Neuronal stem cell (in vitro differentiated cells): ENCODE data around the gene LLCFC1.

Source experiments
- DNase-seq: peaks from one replicate; pipeline ENCODE4 v3.0.0-alpha.2; 2013; ENCODE audit warnings: low spot score
- H2AFZ ChIP-seq: one replicate; pipeline ENCODE4 v1.6.1; 2013; ENCODE audit warnings: mild to moderate bottlenecking, low read length, inconsistent platforms
- H2AK5ac ChIP-seq: 2 replicates; pipeline ENCODE4 v1.6.1; 2013; ENCODE audit warnings: low read depth, mild to moderate bottlenecking, inconsistent platforms, low read length, moderate library complexity, mixed read lengths
- H2BK120ac ChIP-seq: 2 replicates; pipeline ENCODE4 v1.6.1; 2013; ENCODE audit warnings: low read depth, mild to moderate bottlenecking, inconsistent platforms, low read length, moderate library complexity, mixed read lengths
- H2BK12ac ChIP-seq: one replicate; pipeline ENCODE4 v1.6.1; 2013; ENCODE audit warnings: low read length, inconsistent platforms
- H2BK15ac ChIP-seq: 2 replicates; pipeline ENCODE4 v1.6.1; 2013; ENCODE audit warnings: mild to moderate bottlenecking, low read length, inconsistent platforms, mixed read lengths
- H2BK5ac ChIP-seq: one replicate; pipeline ENCODE4 v1.6.1; 2013; ENCODE audit warnings: inconsistent platforms, mild to moderate bottlenecking, low read length, moderate library complexity
- H3K14ac ChIP-seq: one replicate; pipeline ENCODE4 v1.6.1; 2013; ENCODE audit warnings: low read length, inconsistent platforms
- H3K18ac ChIP-seq: 2 replicates; pipeline ENCODE4 v1.6.1; 2013; ENCODE audit warnings: low read length, inconsistent platforms
- H3K23ac ChIP-seq: 2 replicates; pipeline ENCODE4 v1.6.1; 2013; ENCODE audit warnings: low read depth, mild to moderate bottlenecking, mixed read lengths, low read length, inconsistent platforms; ENCODE audit not compliant: poor library complexity
- H3K27ac ChIP-seq: replicated peaks from 3 replicates; pipeline ENCODE4 v1.5.1; 2013; ENCODE audit warnings: low read length, inconsistent platforms
- H3K27me3 ChIP-seq, 3 experiments: 2 replicates each; pipeline ENCODE4 v1.6.1; 2013; ENCODE audit warnings: low read length in 3 of 3, mild to moderate bottlenecking in 2 of 3, inconsistent platforms in 1 of 3, low read depth in 1 of 3, mixed read lengths in 1 of 3, moderate library complexity in 1 of 3; ENCODE audit not compliant: control insufficient read depth in 3 of 3, insufficient read depth in 3 of 3
- H3K36me3 ChIP-seq, 2 donors: replicated peaks in 1 of 2; 2 replicates each; pipeline ENCODE4 v1.6.1; 2013; ENCODE audit warnings: low read length in 2 of 2; ENCODE audit not compliant: control insufficient read depth in 2 of 2, insufficient read depth in 2 of 2
- H3K4ac ChIP-seq: 2 replicates; pipeline ENCODE4 v1.6.1; 2013; ENCODE audit warnings: inconsistent platforms, mild to moderate bottlenecking, low read length, moderate library complexity
- H3K4me1 ChIP-seq, 2 donors: 1 replicate in 1 of 2; 2 replicates in 1 of 2; pipeline ENCODE4 v1.6.1; 2013; ENCODE audit warnings: low read length in 2 of 2, low read depth in 1 of 2; ENCODE audit not compliant: control insufficient read depth in 2 of 2, insufficient read depth in 1 of 2
- H3K4me2 ChIP-seq: one replicate; pipeline ENCODE4 v1.6.1; 2013; ENCODE audit warnings: mild to moderate bottlenecking, low read length, inconsistent platforms; ENCODE audit not compliant: insufficient read depth, poor library complexity, severe bottlenecking
- H3K4me3 ChIP-seq, 2 donors: 2 replicates each; pipeline ENCODE4 v1.5.1; 2013; ENCODE audit warnings: low read length in 2 of 2, mild to moderate bottlenecking in 2 of 2, inconsistent platforms in 1 of 2, moderate library complexity in 1 of 2
- H3K79me1 ChIP-seq: one replicate; pipeline ENCODE4 v1.6.1; 2013; ENCODE audit warnings: low read depth, mild to moderate bottlenecking, inconsistent platforms, low read length, moderate library complexity
- H3K9ac ChIP-seq: one replicate; pipeline ENCODE4 v1.6.1; 2013; ENCODE audit warnings: mild to moderate bottlenecking, low read depth, low read length, inconsistent platforms; ENCODE audit not compliant: poor library complexity
- H3K9me3 ChIP-seq, 2 donors: replicated peaks in 1 of 2; 2 replicates each; pipeline versions ENCODE3 to v1.6.1; 2013; ENCODE audit warnings: low read length in 2 of 2, mild to moderate bottlenecking in 2 of 2, inconsistent platforms in 1 of 2, low read depth in 1 of 2, mixed read lengths in 1 of 2, moderate library complexity in 1 of 2; ENCODE audit not compliant: control insufficient read depth in 2 of 2, insufficient read depth in 1 of 2
- H4K8ac ChIP-seq: one replicate; pipeline ENCODE4 v1.6.1; 2013; ENCODE audit warnings: low read depth, mild to moderate bottlenecking, inconsistent platforms, low read length, moderate library complexity
- H4K91ac ChIP-seq: one replicate; pipeline ENCODE4 v1.6.1; 2013; ENCODE audit warnings: low read length, low read depth, mild to moderate bottlenecking, inconsistent platforms; ENCODE audit not compliant: poor library complexity
- WGBS, 2 donors: extraction: QIAGEN DNeasy Blood & Tissue Kit; methylation state at CpG; one replicate each; pipeline ENCODE4 v1.1.7; 2013; ENCODE audit warnings: missing lambda C conversion rate in 2 of 2, mixed read lengths in 1 of 2; ENCODE audit not compliant: insufficient read length in 2 of 2, insufficient replicate concordance in 1 of 2; ENCODE audit errors: extremely low coverage in 2 of 2; 5-methylcytosine and 5-hydroxymethylcytosine counted together

Gene LLCFC1

GRCh38 chr7:142892951-142893350, 46.3 kb upstream of the LLCFC1 start:
- Histone ChIP-seq H2BK15ac (no peak overlapping the region), H3K23ac (no peak overlapping the region), H3K4me1 (peaks cover 0 to 7% of the 10 kb centered on the region in 2 donors), H2BK5ac (no peak overlapping the region), H3K18ac (no peak overlapping the region), H3K36me3 (no peaks in the 10 kb centered on the region), H3K4me2 (no peak overlapping the region), H2BK12ac (no peak overlapping the region), H4K91ac (no peak overlapping the region), H3K4me3 (no peak overlapping the region), H3K14ac (no peak overlapping the region), H2AFZ (no peak overlapping the region), H2AK5ac (no peak overlapping the region), H3K79me1 (no peaks in the 10 kb centered on the region), H3K4ac (no peak overlapping the region), H3K9me3 (peaks cover 0 to 4% of the 10 kb centered on the region in 2 donors), H3K27ac (no peak overlapping the region), H4K8ac (no peak overlapping the region), H2BK120ac (no peak overlapping the region), H3K27me3 (peaks cover 0 to 3% (median 0%) of the 10 kb centered on the region in 3 experiments), H3K9ac (no peak overlapping the region)
- WGBS, 2 donors, result no CpG with 5 or more reads among the region's 5 CpGs
- DNase-seq, result no peak

- H3K27ac ChIP-seq, result no peak overlapping the region
- H2BK12ac ChIP-seq, result no peak overlapping the region
- H3K14ac ChIP-seq, result no peak overlapping the region
- H3K36me3 ChIP-seq, result no peaks in the 10 kb centered on the region
- H3K18ac ChIP-seq, result no peak overlapping the region
- H2BK5ac ChIP-seq, result no peak overlapping the region
- H3K79me1 ChIP-seq, result no peaks in the 10 kb centered on the region
- H2AK5ac ChIP-seq, result no peak overlapping the region
- H4K8ac ChIP-seq, result no peak overlapping the region
- no peak overlapping the region for H3K4me2 ChIP-seq
- no peak overlapping the region for H3K4me3 ChIP-seq
- peaks cover 0 to 4% of the 10 kb centered on the region in 2 donors for H3K9me3 ChIP-seq
- H3K4ac ChIP-seq, result no peak overlapping the region
- no peak for DNase-seq
- H4K91ac ChIP-seq, result no peak overlapping the region
- WGBS, 2 donors, result no CpG with 5 or more reads among the region's 12 CpGs
- H2BK15ac ChIP-seq, result no peak overlapping the region
- H3K9ac ChIP-seq, result no peak overlapping the region
- H2AFZ ChIP-seq, result no peak overlapping the region
- H3K4me1 ChIP-seq, result peaks cover 0 to 9% of the 10 kb centered on the region in 2 donors
- no peak overlapping the region for H3K23ac ChIP-seq
- no peak overlapping the region for H2BK120ac ChIP-seq
- peaks cover 0 to 3% (median 0%) of the 10 kb centered on the region in 3 experiments for H3K27me3 ChIP-seq
These were observed 44.9 kb upstream of the LLCFC1 start for GRCh38 chr7:142894112-142894984.

GRCh38 chr7:142894985-142895593, 44.2 kb upstream of the LLCFC1 start:
- Histone ChIP-seq H3K4ac (no peak overlapping the region), H3K27ac (no peak overlapping the region), H3K14ac (no peak overlapping the region), H2BK120ac (no peak overlapping the region), H2BK12ac (no peak overlapping the region), H3K23ac (no peak overlapping the region), H3K4me3 (no peak overlapping the region), H2BK5ac (no peak overlapping the region), H4K8ac (no peak overlapping the region), H3K4me2 (no peak overlapping the region), H3K4me1 (peaks cover 0 to 9% of the 10 kb centered on the region in 2 donors), H3K18ac (no peak overlapping the region), H2AFZ (no peak overlapping the region), H4K91ac (no peak overlapping the region), H3K9me3 (peaks cover 0 to 4% of the 10 kb centered on the region in 2 donors), H2AK5ac (no peak overlapping the region), H3K27me3 (peaks cover 0 to 3% (median 0%) of the 10 kb centered on the region in 3 experiments), H2BK15ac (no peak overlapping the region), H3K79me1 (no peaks in the 10 kb centered on the region), H3K9ac (no peak overlapping the region), H3K36me3 (no peaks in the 10 kb centered on the region)
- DNase-seq, result no peak
- WGBS, 2 donors, result no CpG with 5 or more reads among the region's 6 CpGs

- Histone ChIP-seq H3K79me1 (no peaks in the 10 kb centered on the region), H3K4ac (no peak overlapping the region), H4K91ac (no peak overlapping the region), H3K4me3 (no peak overlapping the region), H3K27ac (no peak overlapping the region), H2BK12ac (no peak overlapping the region), H2BK5ac (no peak overlapping the region), H3K9me3 (no peaks in the 10 kb centered on the region), H3K9ac (no peak overlapping the region), H3K4me1 (peaks cover 0 to 6% of the 10 kb centered on the region in 2 donors), H2AFZ (no peak overlapping the region), H3K27me3 (no peaks in the 10 kb centered on the region), H3K18ac (no peak overlapping the region), H3K23ac (no peak overlapping the region), H2BK120ac (no peak overlapping the region), H3K14ac (no peak overlapping the region), H3K36me3 (no peaks in the 10 kb centered on the region), H2BK15ac (no peak overlapping the region), H2AK5ac (no peak overlapping the region), H4K8ac (no peak overlapping the region), H3K4me2 (no peak overlapping the region)
- WGBS, 2 donors, result no CpG with 5 or more reads among the region's 3 CpGs
- no peak for DNase-seq
These were observed 43.1 kb upstream of the LLCFC1 start for GRCh38 chr7:142896151-142896550.
